Urinary bladder (tissue), 4 donors: ENCODE data around the gene WDR1. TPM values are rescaled to one million over a fixed set of nuclear protein-coding genes. Genes with fewer than 3 reads are reported as not detected.

ENCODE experiments used
- DNase-seq: peaks from one replicate; pipeline ENCODE4 v3.0.0-alpha.2; 2015; ENCODE audit errors: extremely low spot score
- H3K27ac ChIP-seq: one replicate; pipeline ENCODE4 v1.5.1; 2013; ENCODE audit warnings: low read depth, mild to moderate bottlenecking, moderate library complexity
- H3K36me3 ChIP-seq: one replicate; pipeline ENCODE4 v1.6.1; 2013; ENCODE audit warnings: mild to moderate bottlenecking, moderate library complexity; ENCODE audit not compliant: insufficient read depth
- H3K4me1 ChIP-seq: one replicate; pipeline ENCODE4 v1.6.1; 2013; ENCODE audit warnings: mild to moderate bottlenecking, moderate library complexity; ENCODE audit not compliant: insufficient read depth
- H3K4me3 ChIP-seq: one replicate; pipeline ENCODE4 v1.5.1; 2013; ENCODE audit warnings: low read depth, low read length
- WGBS: extraction: QIAGEN DNeasy Blood & Tissue Kit; methylation state at CpG from one replicate; pipeline ENCODE4 v1.1.7; 2013; 5-methylcytosine and 5-hydroxymethylcytosine counted together
- polyA plus RNA-seq: library from polyadenylated mRNA; stranded (reverse); fragments of 200-250 nt; gene quantifications from one replicate; pipeline ENCODE4 v1.2.3, GENCODE V29; 2013
- total RNA-seq: library from RNA; depleted of rRNA; stranded (reverse); fragments of >200 nt; gene quantifications from one replicate; pipeline ENCODE4 v1.2.3, GENCODE V29; 2014
- donor health status: healthy with polysubstance abuse.
- donor health status: healthy.

Gene WDR1
- total and polyA plus RNA-seq, 2 donors: 107 to 361 TPM

- no peak overlapping the region for H3K27ac ChIP-seq
- no peaks in the 10 kb centered on the region for H3K4me1 ChIP-seq
- DNase-seq: no peak
- no peak overlapping the region for H3K4me3 ChIP-seq
- 43% methylated on average over 7 of the region's 7 CpGs for WGBS
- H3K36me3 ChIP-seq: no peaks in the 10 kb centered on the region
Observed at GRCh38 chr4:10114607-10115006, 2.0 kb downstream of the WDR1 start.

GRCh38 chr4:10114147-10114546 lies 2.5 kb downstream of the WDR1 start:
- DNase-seq: no peak
- Histone ChIP-seq H3K36me3 (no peaks in the 10 kb centered on the region), H3K4me3 (no peak overlapping the region), H3K27ac (no peak overlapping the region), H3K4me1 (no peaks in the 10 kb centered on the region)
- 67% methylated on average over 4 of the region's 4 CpGs for WGBS

- Histone ChIP-seq H3K27ac (no peak overlapping the region), H3K4me1 (no peaks in the 10 kb centered on the region), H3K36me3 (no peaks in the 10 kb centered on the region), H3K4me3 (no peak overlapping the region)
- no peak for DNase-seq
- 58% methylated on average over 12 of the region's 12 CpGs for WGBS
Observed at GRCh38 chr4:10113362-10114047, 3.1 kb downstream of the WDR1 start.

- H3K36me3 ChIP-seq: no peaks in the 10 kb centered on the region
- no peaks in the 10 kb centered on the region for H3K4me1 ChIP-seq
- no peak overlapping the region for H3K27ac ChIP-seq
Observed at GRCh38 chr4:10112658-10113284, 3.8 kb downstream of the WDR1 start.

GRCh38 chr4:10111067-10111801 lies 5.4 kb downstream of the WDR1 start:
- WGBS: 86% methylated on average over 13 of the region's 13 CpGs
- no peak for DNase-seq

More at GRCh38 chr4:10112658-10113284, 3.8 kb downstream of the WDR1 start:
- no peak for DNase-seq
- no peak overlapping the region for H3K4me3 ChIP-seq
- WGBS: 87% methylated on average over 16 of the region's 16 CpGs

GRCh38 chr4:10109995-10110670 lies 6.5 kb downstream of the WDR1 start:
- no peak overlapping the region for H3K4me3 ChIP-seq
- H3K36me3 ChIP-seq: no peaks in the 10 kb centered on the region
- 90% methylated on average over 11 of the region's 11 CpGs for WGBS
- DNase-seq: no peak
- no peak overlapping the region for H3K27ac ChIP-seq
- no peaks in the 10 kb centered on the region for H3K4me1 ChIP-seq

More at GRCh38 chr4:10111067-10111801, 5.4 kb downstream of the WDR1 start:
- H3K4me3 ChIP-seq: no peak overlapping the region
- H3K36me3 ChIP-seq: no peaks in the 10 kb centered on the region
- H3K27ac ChIP-seq: no peak overlapping the region
- no peaks in the 10 kb centered on the region for H3K4me1 ChIP-seq

- peak overlapping the region; percentile 51 for H3K27ac ChIP-seq
- no peaks in the 10 kb centered on the region for H3K36me3 ChIP-seq
- H3K4me1 ChIP-seq: peaks cover 4% of the 10 kb centered on the region
- WGBS: 49% methylated on average over 17 of the region's 17 CpGs
- DNase-seq: no peak
- no peak overlapping the region for H3K4me3 ChIP-seq
Observed at GRCh38 chr4:10108818-10109783, 7.5 kb downstream of the WDR1 start.

- H3K36me3 ChIP-seq: no peaks in the 10 kb centered on the region
- no peak for DNase-seq
- H3K27ac ChIP-seq: no peak overlapping the region
- peaks cover 4% of the 10 kb centered on the region for H3K4me1 ChIP-seq
- 63% methylated on average over 6 of the region's 6 CpGs for WGBS
- H3K4me3 ChIP-seq: no peak overlapping the region
Observed at GRCh38 chr4:10108391-10108790, 8.2 kb downstream of the WDR1 start.

GRCh38 chr4:10107111-10108091 lies 9.2 kb downstream of the WDR1 start:
- H3K4me1 ChIP-seq: peaks cover 4% of the 10 kb centered on the region
- no peak overlapping the region for H3K4me3 ChIP-seq
- 62% methylated on average over 19 of the region's 19 CpGs for WGBS
- H3K36me3 ChIP-seq: no peaks in the 10 kb centered on the region
- H3K27ac ChIP-seq: peak overlapping the region; percentile 74
- DNase-seq: no peak

- H3K4me1 ChIP-seq: peaks cover 4% of the 10 kb centered on the region
- 8% methylated on average over 13 of the region's 13 CpGs for WGBS
Observed at GRCh38 chr4:10106421-10107039, 10.1 kb downstream of the WDR1 start.

GRCh38 chr4:10105920-10106319 lies 10.7 kb downstream of the WDR1 start:
- Histone ChIP-seq H3K36me3 (no peaks in the 10 kb centered on the region), H3K4me3 (no peak overlapping the region), H3K4me1 (peaks cover 4% of the 10 kb centered on the region), H3K27ac (peak overlapping the region; percentile 78)
- no peak for DNase-seq
- 73% methylated on average over 4 of the region's 4 CpGs for whole genome bisulfite sequencing

More at GRCh38 chr4:10106421-10107039, 10.1 kb downstream of the WDR1 start:
- H3K27ac ChIP-seq: peak overlapping the region; percentile 78
- no peak overlapping the region for H3K4me3 ChIP-seq
- DNase-seq: no peak
- no peaks in the 10 kb centered on the region for H3K36me3 ChIP-seq
